HL-60 (cell line): ENCODE results near the gene TERF2IP.
A peak's percentile ranks its signal among the peaks of the same experiment; 100 is the strongest.

ENCODE experiments used
- DNase-seq, 2 experiments: peaks; one replicate each; pipeline ENCODE4 v3.0.0-alpha.2; 2010 to 2020; ENCODE audit warnings: low read depth in 1 of 2, low spot score in 1 of 2
- H3K27ac ChIP-seq: fragments of 250-450 bp; sonication (Bioruptor Pico); replicated peaks from 2 replicates; pipeline ENCODE4 v1.5.1; 2020; ENCODE audit warnings: mild to moderate bottlenecking, moderate library complexity
- H3K27me3 ChIP-seq: fragments of 250-450 bp; sonication (Bioruptor Pico); 2 replicates; pipeline ENCODE4 v1.5.1; 2021; ENCODE audit warnings: mild to moderate bottlenecking, moderate library complexity; ENCODE audit not compliant: insufficient read depth, poor library complexity, severe bottlenecking
- H3K4me3 ChIP-seq: replicated peaks from 2 replicates; pipeline ENCODE4 v1.5.1; 2011; ENCODE audit warnings: mild to moderate bottlenecking, control low read depth, low read length; ENCODE audit not compliant: insufficient read depth
- GABPA ChIP-seq: IDR thresholded peaks from 2 replicates; pipeline ENCODE4 v1.6.1; 2012; ENCODE audit warnings: low read depth
- POLR2AphosphoS5 ChIP-seq: IDR thresholded peaks from 2 replicates; pipeline ENCODE4 v1.6.1; 2012; ENCODE audit warnings: low read depth
- SPI1 ChIP-seq: IDR thresholded peaks from 2 replicates; pipeline ENCODE4 v1.6.1; 2012; ENCODE audit warnings: low read depth, mild to moderate bottlenecking, borderline replicate concordance
- TF ChIP-seq, protein P1 (sequence below): IDR thresholded peaks from one replicate; pipeline ENCODE4 v1.5.1; 2011; ENCODE audit warnings: low read length, control low read depth, inconsistent platforms; ENCODE audit not compliant: insufficient read depth
- TF ChIP-seq, protein P2 (sequence below): IDR thresholded peaks from 2 replicates; pipeline ENCODE4 v1.6.1; 2012; ENCODE audit warnings: low read depth; ENCODE audit not compliant: insufficient replicate concordance

The TERF2IP gene

DNA sequence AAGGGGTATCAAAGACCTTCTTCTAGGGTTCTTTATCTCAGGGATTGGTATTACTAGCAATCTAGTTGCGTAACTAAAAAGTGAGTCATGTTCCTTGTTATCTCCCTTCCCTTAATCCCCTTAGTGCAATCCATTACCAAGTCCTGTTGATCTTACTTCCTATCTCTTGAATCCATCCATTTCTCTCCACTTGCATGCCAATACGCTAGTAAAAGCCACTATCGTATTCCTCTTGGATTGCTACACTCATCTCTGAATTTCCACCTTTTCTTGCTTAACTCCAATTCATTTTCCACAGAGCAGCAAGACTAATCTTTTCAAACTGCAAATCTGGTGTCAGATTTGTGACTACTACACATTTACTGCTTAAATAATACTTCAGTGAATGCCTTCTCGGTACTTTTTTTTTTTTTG lies 22.6 kb upstream of the TERF2IP start:
- no peak for DNase-seq
- H3K4me3 ChIP-seq, result no peak overlapping the region
- TF ChIP-seq, protein P1, sequence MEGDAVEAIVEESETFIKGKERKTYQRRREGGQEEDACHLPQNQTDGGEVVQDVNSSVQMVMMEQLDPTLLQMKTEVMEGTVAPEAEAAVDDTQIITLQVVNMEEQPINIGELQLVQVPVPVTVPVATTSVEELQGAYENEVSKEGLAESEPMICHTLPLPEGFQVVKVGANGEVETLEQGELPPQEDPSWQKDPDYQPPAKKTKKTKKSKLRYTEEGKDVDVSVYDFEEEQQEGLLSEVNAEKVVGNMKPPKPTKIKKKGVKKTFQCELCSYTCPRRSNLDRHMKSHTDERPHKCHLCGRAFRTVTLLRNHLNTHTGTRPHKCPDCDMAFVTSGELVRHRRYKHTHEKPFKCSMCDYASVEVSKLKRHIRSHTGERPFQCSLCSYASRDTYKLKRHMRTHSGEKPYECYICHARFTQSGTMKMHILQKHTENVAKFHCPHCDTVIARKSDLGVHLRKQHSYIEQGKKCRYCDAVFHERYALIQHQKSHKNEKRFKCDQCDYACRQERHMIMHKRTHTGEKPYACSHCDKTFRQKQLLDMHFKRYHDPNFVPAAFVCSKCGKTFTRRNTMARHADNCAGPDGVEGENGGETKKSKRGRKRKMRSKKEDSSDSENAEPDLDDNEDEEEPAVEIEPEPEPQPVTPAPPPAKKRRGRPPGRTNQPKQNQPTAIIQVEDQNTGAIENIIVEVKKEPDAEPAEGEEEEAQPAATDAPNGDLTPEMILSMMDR, result no peak
- TF ChIP-seq POLR2AphosphoS5 (no peak), SPI1 (no peak), GABPA (no peak)
- TF ChIP-seq, protein P2, sequence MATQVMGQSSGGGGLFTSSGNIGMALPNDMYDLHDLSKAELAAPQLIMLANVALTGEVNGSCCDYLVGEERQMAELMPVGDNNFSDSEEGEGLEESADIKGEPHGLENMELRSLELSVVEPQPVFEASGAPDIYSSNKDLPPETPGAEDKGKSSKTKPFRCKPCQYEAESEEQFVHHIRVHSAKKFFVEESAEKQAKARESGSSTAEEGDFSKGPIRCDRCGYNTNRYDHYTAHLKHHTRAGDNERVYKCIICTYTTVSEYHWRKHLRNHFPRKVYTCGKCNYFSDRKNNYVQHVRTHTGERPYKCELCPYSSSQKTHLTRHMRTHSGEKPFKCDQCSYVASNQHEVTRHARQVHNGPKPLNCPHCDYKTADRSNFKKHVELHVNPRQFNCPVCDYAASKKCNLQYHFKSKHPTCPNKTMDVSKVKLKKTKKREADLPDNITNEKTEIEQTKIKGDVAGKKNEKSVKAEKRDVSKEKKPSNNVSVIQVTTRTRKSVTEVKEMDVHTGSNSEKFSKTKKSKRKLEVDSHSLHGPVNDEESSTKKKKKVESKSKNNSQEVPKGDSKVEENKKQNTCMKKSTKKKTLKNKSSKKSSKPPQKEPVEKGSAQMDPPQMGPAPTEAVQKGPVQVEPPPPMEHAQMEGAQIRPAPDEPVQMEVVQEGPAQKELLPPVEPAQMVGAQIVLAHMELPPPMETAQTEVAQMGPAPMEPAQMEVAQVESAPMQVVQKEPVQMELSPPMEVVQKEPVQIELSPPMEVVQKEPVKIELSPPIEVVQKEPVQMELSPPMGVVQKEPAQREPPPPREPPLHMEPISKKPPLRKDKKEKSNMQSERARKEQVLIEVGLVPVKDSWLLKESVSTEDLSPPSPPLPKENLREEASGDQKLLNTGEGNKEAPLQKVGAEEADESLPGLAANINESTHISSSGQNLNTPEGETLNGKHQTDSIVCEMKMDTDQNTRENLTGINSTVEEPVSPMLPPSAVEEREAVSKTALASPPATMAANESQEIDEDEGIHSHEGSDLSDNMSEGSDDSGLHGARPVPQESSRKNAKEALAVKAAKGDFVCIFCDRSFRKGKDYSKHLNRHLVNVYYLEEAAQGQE, result no peak
- H3K27ac ChIP-seq, result no peak overlapping the region
- no peaks in the 10 kb centered on the region for H3K27me3 ChIP-seq

DNA sequence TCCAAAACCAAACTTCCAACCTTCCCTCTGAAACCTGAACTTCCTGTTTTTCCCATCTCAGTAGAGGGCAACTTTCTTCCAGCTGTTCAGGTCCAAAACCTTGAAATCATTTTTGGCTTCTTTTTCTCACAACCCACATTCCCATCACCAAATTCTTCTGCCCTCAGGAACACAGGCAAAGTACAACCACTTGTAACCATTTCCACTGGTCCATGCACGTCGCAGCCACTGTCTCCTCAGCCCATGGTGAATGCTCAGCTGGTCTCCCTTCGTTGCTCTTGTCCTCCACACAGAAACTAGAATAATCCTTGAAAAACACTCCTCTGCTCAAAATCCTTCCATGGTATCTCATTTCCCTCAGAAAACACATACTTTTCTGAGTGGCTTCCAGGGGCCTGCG lies 20.8 kb upstream of the TERF2IP start:
- H3K27me3 ChIP-seq, result no peaks in the 10 kb centered on the region
- DNase-seq, result no peak
- no peak overlapping the region for H3K27ac ChIP-seq
- TF ChIP-seq GABPA, result no peak
- TF ChIP-seq SPI1, result no peak
- TF ChIP-seq, protein P2, result no peak
- no peak for TF ChIP-seq POLR2AphosphoS5
- TF ChIP-seq, protein P1, result no peak
- no peak overlapping the region for H3K4me3 ChIP-seq

DNA sequence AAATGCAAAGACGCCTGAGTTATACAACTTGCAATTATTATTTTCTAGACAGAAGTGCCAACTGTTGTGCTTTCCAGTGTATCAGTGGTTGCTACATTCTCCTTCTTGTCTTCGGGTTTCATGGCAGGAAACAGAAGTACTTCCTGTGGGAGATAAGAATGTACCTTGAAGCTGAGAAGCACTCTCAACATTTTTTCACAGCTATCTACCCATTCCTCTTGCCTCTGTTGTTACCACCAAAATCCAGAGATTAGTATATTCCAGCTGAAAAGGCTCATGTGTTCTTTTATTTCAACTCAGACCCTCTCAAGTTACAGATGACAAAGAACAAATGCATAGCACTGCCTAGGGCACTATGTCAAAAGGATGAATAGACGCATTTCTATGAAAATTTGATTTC lies 19.7 kb upstream of the TERF2IP start:
- no peaks in the 10 kb centered on the region for H3K27me3 ChIP-seq
- peak overlapping the region; percentile 39 for H3K27ac ChIP-seq
- no peak overlapping the region for H3K4me3 ChIP-seq
- TF ChIP-seq, protein P1, result no peak
- TF ChIP-seq, protein P2, result no peak
- TF ChIP-seq SPI1 (no peak), GABPA (no peak), POLR2AphosphoS5 (no peak)
- peak in 1 of 2 experiments; percentile 23 for DNase-seq
